ENCODE measurements around the gene TXNDC11.

The TXNDC11 gene

DNA sequence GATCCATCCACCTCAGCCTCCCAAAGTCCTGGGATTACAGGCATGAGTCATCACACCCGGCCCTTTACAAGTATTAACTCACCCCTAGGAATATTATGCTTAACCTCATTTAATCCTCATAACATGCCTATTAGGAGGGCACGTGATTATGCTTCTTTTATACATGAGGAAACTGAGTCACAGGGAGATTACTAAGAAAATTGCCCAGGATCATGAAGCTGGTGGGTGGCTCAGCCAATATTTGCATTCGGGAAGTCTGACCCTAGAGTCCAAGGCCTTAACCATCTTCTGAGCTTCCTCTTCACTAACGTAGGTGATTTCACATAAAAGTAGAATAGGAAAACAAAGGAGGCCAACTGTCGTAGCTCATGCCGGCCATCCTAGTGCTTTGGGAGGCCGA is 93.4 kb downstream of the TXNDC11 start:
- ATAC-seq: no peak

- no peak for ATAC-seq
Observed at GRCh38 chr16:11642765-11643116, 99.9 kb downstream of the TXNDC11 start.

DNA sequence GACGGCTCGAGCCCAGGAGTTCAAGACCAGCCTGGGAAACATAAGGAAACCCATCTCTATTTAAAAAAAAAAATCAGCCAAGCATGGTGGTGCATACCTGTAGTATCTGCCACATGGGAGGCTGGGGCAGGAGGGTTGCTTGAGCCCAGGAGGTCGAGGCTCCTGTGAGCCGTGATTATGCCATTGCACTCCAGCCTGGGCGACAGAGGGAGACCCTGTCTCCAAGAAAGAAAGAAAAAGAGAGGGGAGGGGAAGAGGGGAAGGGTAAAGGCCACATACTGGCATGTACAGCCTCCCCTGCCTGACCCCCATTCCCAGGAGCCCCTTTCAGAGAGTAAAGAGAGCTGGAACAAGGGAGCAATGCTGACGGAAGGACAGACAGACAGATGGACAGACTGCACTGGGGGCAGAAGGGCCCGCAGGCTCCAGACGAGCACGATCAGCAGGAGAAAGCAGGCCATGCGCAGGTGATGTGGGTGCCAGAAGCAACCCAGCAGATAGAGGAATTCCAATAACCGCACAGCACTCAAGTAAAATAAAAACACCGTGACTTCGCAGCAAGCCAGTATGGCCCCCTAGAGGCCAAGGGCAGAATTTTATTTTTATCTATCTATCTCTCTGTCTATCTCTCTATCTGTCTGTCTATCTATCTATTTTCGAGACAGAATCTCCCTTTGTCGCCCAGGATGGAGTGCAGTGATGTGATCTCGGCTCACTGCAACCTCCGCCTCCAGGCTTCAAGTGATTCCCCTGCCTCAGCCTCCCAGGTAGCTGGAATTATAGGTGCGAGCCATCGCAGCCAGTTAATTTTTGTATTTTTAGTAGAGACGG is 101.5 kb downstream of the TXNDC11 start:
- peak in 1 of 2 donors; percentile 58 for ATAC-seq

- ATAC-seq: no peak
Observed at GRCh38 chr16:11639925-11640899, 102.4 kb downstream of the TXNDC11 start.

- ATAC-seq: no peak
Observed at GRCh38 chr16:11639008-11639562, 103.6 kb downstream of the TXNDC11 start.

DNA sequence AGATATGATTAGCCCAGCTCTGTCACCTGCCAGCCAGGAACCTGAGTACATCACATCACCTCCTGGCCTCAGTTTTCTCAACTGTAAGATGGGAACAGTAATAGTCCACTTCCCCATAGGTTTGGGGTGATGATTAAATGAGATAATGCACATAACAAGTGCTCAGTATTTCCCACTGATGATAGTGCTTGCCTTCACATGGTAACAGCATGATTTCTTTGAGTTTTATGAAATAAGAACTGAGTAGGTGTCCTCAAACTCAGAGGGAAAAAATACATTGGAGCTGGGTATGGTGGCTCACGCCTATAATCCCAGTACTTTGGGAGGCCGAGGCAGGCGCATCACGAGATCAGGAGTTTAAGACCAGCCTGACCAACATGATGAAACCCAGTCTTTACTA is 104.5 kb downstream of the TXNDC11 start:
- ATAC-seq: no peak

GRCh38 chr16:11637320-11637719 is 105.3 kb downstream of the TXNDC11 start:
- no peak for ATAC-seq

DNA sequence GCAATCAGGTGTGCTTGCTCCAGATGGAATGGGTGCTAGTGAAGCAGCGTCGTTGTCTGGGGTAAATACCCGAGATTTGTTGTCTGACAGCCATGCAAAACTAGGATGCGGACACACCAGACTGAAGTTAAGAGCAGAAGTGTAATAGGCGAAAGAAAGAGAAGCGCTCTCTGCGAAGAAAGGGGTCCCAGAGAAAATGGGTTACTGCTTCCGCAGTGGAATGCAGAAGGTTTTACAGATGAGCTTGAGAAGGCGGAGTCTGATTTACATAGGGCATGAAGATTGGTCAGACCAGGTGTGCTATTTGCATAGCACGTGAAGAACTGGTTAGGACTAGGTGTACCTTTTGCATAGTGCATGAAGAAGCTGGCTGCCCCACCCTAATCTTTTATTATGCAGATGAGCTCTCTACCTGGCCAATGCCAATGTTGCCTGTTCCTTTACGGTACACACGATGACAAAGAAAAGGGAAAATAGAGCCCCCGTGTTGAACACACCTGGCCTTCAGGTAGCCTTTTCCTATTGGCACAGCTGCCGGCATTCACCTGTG is 106.4 kb downstream of the TXNDC11 start:
- ATAC-seq: no peak

DNA sequence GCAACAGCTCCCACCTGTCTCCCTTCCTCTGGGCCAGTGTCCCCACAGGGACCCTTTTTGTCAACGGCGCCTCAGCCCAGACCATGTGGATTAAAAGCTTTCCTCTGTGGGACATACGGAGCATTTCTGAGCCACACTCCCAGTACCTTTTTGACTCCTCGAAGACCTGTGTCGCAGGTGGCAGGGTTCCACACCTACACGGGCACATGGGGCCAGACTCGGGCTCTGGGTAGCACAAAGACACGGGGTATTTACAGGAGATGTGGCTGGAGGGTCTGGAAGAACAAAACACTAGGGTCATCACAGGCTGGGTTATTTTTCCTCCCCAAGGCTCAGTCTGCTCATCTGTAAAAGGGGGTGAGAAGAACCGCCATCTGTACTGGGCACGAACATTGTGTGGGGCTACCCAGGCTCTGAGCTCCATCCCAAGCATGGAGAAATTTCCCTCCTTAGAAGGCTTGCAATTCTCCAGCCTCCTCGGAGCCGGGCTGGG is 106.9 kb downstream of the TXNDC11 start:
- ATAC-seq: no peak

- ATAC-seq: no peak
Observed at GRCh38 chr16:11635113-11635652, 107.5 kb downstream of the TXNDC11 start.

- ATAC-seq: no peak
Observed at GRCh38 chr16:11634312-11634711, 108.3 kb downstream of the TXNDC11 start.

DNA sequence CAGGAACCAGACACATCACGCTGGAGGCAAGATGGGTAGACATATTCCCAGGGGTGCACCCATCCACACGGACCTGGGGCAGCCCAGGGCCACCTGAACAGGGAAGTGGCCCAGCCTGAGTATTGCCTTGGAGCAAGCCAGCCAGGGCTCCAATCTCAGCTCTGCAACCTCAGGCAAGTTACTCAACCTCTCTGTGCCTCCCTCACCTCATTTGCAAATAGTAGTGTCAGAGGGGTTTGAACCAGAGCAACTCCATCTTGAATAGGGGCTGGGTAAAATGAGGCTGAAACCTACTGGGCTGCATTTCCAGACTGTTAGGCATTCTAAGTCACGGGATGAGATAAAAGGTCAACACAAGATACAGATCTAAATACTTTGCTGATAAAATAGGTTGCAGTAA is 109.5 kb downstream of the TXNDC11 start:
- no peak for ATAC-seq

DNA sequence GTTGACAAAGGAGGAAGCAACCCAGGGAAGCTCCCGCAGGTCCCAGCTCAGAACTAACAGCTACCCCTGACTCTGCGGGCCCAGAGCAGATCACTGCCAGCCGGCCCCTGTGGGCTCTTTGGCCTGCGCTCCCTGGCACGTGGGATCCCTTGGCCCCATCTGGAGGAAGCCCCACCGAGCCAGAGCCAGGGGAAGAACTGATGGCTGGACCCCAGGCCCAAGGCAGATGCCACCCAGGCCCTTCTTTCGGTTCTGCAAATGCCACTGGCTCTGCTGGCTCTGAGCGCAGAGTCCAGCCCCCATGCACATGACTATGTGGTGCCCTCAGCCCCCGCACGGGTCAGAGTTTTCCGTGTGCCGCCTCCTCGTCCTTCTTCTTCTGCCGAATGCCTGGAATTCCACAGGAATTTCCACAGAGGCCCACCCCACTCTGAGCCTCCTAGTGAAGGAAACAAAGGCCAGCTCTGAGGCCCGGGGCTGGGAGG is 110.2 kb downstream of the TXNDC11 start:
- ATAC-seq: no peak

- ATAC-seq: no peak
Observed at GRCh38 chr16:11631214-11631613, 111.4 kb downstream of the TXNDC11 start.

- no peak for ATAC-seq
Observed at GRCh38 chr16:11630768-11631056, 111.9 kb downstream of the TXNDC11 start.

DNA sequence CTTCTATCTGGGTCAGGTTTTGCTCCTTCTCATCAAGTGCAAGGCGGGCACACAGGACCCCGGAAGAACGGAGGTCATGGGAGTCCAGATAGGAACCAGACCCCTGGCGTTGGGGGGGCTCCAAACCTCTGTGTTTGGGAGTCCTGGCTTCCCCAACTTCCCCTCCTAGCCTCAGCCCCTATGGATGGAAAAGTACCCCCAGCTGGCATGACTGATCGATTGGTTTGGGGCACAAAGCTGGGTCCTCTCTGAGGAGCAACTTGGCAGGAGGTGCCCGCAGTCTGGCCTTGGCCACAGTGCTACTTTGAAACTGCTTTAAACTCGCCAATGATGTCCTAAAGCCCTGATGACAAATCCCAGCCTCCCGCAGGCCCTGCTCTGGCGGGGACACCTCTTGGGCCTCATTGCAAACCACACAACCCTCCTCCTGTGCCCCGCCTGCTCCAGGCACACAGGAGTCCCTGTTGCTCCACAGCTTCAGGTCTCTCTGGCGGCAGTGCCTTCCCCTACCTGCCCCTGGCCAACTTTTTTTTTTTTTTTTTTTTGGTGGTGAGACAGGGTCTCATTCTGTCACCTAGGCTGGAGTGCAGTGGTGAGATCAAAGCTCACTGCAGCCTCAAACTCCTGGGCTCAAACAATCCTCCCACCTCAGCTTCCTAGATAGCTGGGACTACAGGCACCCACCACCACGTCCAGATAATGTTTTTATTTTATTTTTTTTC is 112.5 kb downstream of the TXNDC11 start:
- ATAC-seq: no peak
